Stimulated activated naive CD8-positive, alpha-beta T cell treated with anti-CD3 and anti-CD28 coated beads, Interleukin-15, amount 100 ng/mL, for 72 hours (primary cell): ENCODE measurements around the gene SLC2A13.
"Not testable (repeated sequence)": the region's sequence is repeated elsewhere in the genome, so short reads cannot be mapped to it uniquely, and the experiment has no call there.

ENCODE experiments used
- ATAC-seq: fragments of 150-1000 bp; cut with Tn5 transposase; 2 replicates; pipeline ENCODE4 v1.10.0; 2021; ENCODE audit warnings: mild to moderate bottlenecking, moderate library complexity
- DNase-seq, 2 donors: peaks; one replicate each; pipeline ENCODE4 v3.0.0; 2021 to 2022
- H3K27ac Mint-ChIP-seq, 2 donors: one replicate each; pipeline ENCODE4 v1.8.0; 2022; ENCODE audit warnings: mild to moderate bottlenecking in 2 of 2, mixed read lengths in 2 of 2, moderate library complexity in 2 of 2
- H3K27me3 Mint-ChIP-seq: one replicate; pipeline ENCODE4 v1.8.0; 2022; ENCODE audit warnings: mixed read lengths
- H3K4me1 Mint-ChIP-seq: one replicate; pipeline ENCODE4 v1.8.0; 2022; ENCODE audit warnings: mild to moderate bottlenecking, mixed read lengths
- H3K4me3 Mint-ChIP-seq, 2 donors: one replicate each; pipeline ENCODE4 v1.8.0; 2022; ENCODE audit warnings: mild to moderate bottlenecking in 2 of 2, mixed read lengths in 2 of 2, moderate library complexity in 1 of 2
- H3K9me3 Mint-ChIP-seq, 2 donors: one replicate each; pipeline ENCODE4 v1.8.0; 2022; ENCODE audit warnings: mixed read lengths in 2 of 2

The SLC2A13 gene

GRCh38 chr12:39915249-39915648, 190.6 kb downstream of the SLC2A13 start:
- no peak overlapping the region for H3K27ac Mint-ChIP-seq
- H3K4me3 Mint-ChIP-seq: no peak overlapping the region
- no peaks in the 10 kb centered on the region for H3K4me1 Mint-ChIP-seq
- H3K9me3 Mint-ChIP-seq: no peaks in the 10 kb centered on the region
- DNase-seq (no peak), ATAC-seq (no peak)
- no peaks in the 10 kb centered on the region for H3K27me3 Mint-ChIP-seq

GRCh38 chr12:39912211-39912980, 193.5 kb downstream of the SLC2A13 start:
- no peaks in the 10 kb centered on the region for H3K4me1 Mint-ChIP-seq
- H3K4me3 Mint-ChIP-seq: no peak overlapping the region
- ATAC-seq (no peak), DNase-seq (no peak)
- H3K27me3 Mint-ChIP-seq: no peaks in the 10 kb centered on the region
- no peaks in the 10 kb centered on the region for H3K9me3 Mint-ChIP-seq
- H3K27ac Mint-ChIP-seq: no peak overlapping the region

- Mint-ChIP-seq H3K4me1 (peaks cover 6% of the 10 kb centered on the region), H3K4me3 (no peak overlapping the region), H3K27me3 (no peaks in the 10 kb centered on the region), H3K9me3 (no peaks in the 10 kb centered on the region), H3K27ac (no peak overlapping the region)
- DNase-seq (no peak), ATAC-seq (no peak)
Observed at GRCh38 chr12:39906237-39906636, 199.6 kb downstream of the SLC2A13 start.

GRCh38 chr12:39905152-39905551, 200.7 kb downstream of the SLC2A13 start:
- Mint-ChIP-seq H3K9me3 (no peaks in the 10 kb centered on the region), H3K27ac (no peak overlapping the region), H3K4me1 (peaks cover 6% of the 10 kb centered on the region), H3K27me3 (no peaks in the 10 kb centered on the region), H3K4me3 (no peak overlapping the region)
- ATAC-seq: no peak
- no peak for DNase-seq

- peak; percentile 43 for ATAC-seq
- peaks cover 6% of the 10 kb centered on the region for H3K4me1 Mint-ChIP-seq
- H3K4me3 Mint-ChIP-seq: no peak overlapping the region
- no peak for DNase-seq
- H3K27ac Mint-ChIP-seq: no peak overlapping the region
- no peaks in the 10 kb centered on the region for H3K9me3 Mint-ChIP-seq
- H3K27me3 Mint-ChIP-seq: no peaks in the 10 kb centered on the region
Observed at GRCh38 chr12:39902821-39903220, 203.1 kb downstream of the SLC2A13 start.

GRCh38 chr12:39897315-39897714, 208.6 kb downstream of the SLC2A13 start:
- no peak for ATAC-seq

GRCh38 chr12:39893388-39893787, 212.5 kb downstream of the SLC2A13 start:
- not testable (repeated sequence) for ATAC-seq, H3K9me3 Mint-ChIP-seq, H3K4me1 Mint-ChIP-seq, H3K27ac Mint-ChIP-seq, H3K4me3 Mint-ChIP-seq, DNase-seq, H3K27me3 Mint-ChIP-seq

More at GRCh38 chr12:39897315-39897714, 208.6 kb downstream of the SLC2A13 start:
- H3K27ac Mint-ChIP-seq: no peak overlapping the region
- H3K27me3 Mint-ChIP-seq: no peaks in the 10 kb centered on the region
- no peak for DNase-seq
- H3K4me3 Mint-ChIP-seq: no peak overlapping the region
- H3K4me1 Mint-ChIP-seq: no peaks in the 10 kb centered on the region
- H3K9me3 Mint-ChIP-seq: peaks cover 0 to 7% of the 10 kb centered on the region in 2 donors

- H3K27me3 Mint-ChIP-seq: no peaks in the 10 kb centered on the region
- ATAC-seq (no peak), DNase-seq (no peak)
- H3K4me3 Mint-ChIP-seq: no peak overlapping the region
- H3K27ac Mint-ChIP-seq: no peak overlapping the region
- peaks cover 0 to 7% of the 10 kb centered on the region in 2 donors for H3K9me3 Mint-ChIP-seq
- no peaks in the 10 kb centered on the region for H3K4me1 Mint-ChIP-seq
Observed at GRCh38 chr12:39892146-39892545, 213.7 kb downstream of the SLC2A13 start.

- no peaks in the 10 kb centered on the region for H3K4me1 Mint-ChIP-seq
- DNase-seq: no peak
- H3K27me3 Mint-ChIP-seq: no peaks in the 10 kb centered on the region
- no peak for ATAC-seq
- no peak overlapping the region for H3K4me3 Mint-ChIP-seq
- H3K27ac Mint-ChIP-seq: no peak overlapping the region
- H3K9me3 Mint-ChIP-seq: peaks cover 0 to under 1% of the 10 kb centered on the region in 2 donors
Observed at GRCh38 chr12:39887856-39888255, 218.0 kb downstream of the SLC2A13 start.

- Mint-ChIP-seq H3K9me3 (peaks cover 0 to 17% of the 10 kb centered on the region in 2 donors), H3K4me3 (no peak overlapping the region), H3K4me1 (no peaks in the 10 kb centered on the region), H3K27me3 (no peaks in the 10 kb centered on the region), H3K27ac (no peak overlapping the region)
- ATAC-seq (no peak), DNase-seq (no peak)
Observed at GRCh38 chr12:39886106-39886505, 219.8 kb downstream of the SLC2A13 start.

- Mint-ChIP-seq H3K4me3 (no peak overlapping the region), H3K27me3 (no peaks in the 10 kb centered on the region), H3K4me1 (no peaks in the 10 kb centered on the region), H3K9me3 (peaks cover 5 to 23% of the 10 kb centered on the region in 2 donors), H3K27ac (no peak overlapping the region)
- DNase-seq (no peak), ATAC-seq (no peak)
Observed at GRCh38 chr12:39884616-39885125, 221.2 kb downstream of the SLC2A13 start.

- Mint-ChIP-seq H3K27ac (no peak overlapping the region), H3K27me3 (no peaks in the 10 kb centered on the region), H3K9me3 (peaks cover 9 to 34% of the 10 kb centered on the region in 2 donors), H3K4me3 (no peak overlapping the region), H3K4me1 (no peaks in the 10 kb centered on the region)
- no peak for DNase-seq
- no peak for ATAC-seq
Observed at GRCh38 chr12:39883411-39883810, 222.5 kb downstream of the SLC2A13 start.

GRCh38 chr12:39878753-39879152, 227.1 kb downstream of the SLC2A13 start:
- DNase-seq (no peak), ATAC-seq (no peak)
- Mint-ChIP-seq H3K27ac (no peak overlapping the region), H3K9me3 (peaks cover 15 to 41% of the 10 kb centered on the region in 2 donors), H3K4me1 (no peaks in the 10 kb centered on the region), H3K27me3 (no peaks in the 10 kb centered on the region), H3K4me3 (no peak overlapping the region)

GRCh38 chr12:39875721-39876120, 230.2 kb downstream of the SLC2A13 start:
- DNase-seq: no peak
- Mint-ChIP-seq H3K27ac (no peak overlapping the region), H3K4me1 (no peaks in the 10 kb centered on the region), H3K27me3 (no peaks in the 10 kb centered on the region), H3K4me3 (no peak overlapping the region), H3K9me3 (peaks cover 15 to 24% of the 10 kb centered on the region in 2 donors)
- ATAC-seq: no peak

- ATAC-seq: no peak
- DNase-seq: no peak
- no peak overlapping the region for H3K27ac Mint-ChIP-seq
- H3K4me1 Mint-ChIP-seq: no peaks in the 10 kb centered on the region
- H3K27me3 Mint-ChIP-seq: no peaks in the 10 kb centered on the region
- H3K9me3 Mint-ChIP-seq: peaks cover 12 to 19% of the 10 kb centered on the region in 2 donors
- H3K4me3 Mint-ChIP-seq: no peak overlapping the region
Observed at GRCh38 chr12:39874785-39875184, 231.1 kb downstream of the SLC2A13 start.

- H3K27ac Mint-ChIP-seq: no peak overlapping the region
- DNase-seq: no peak
- ATAC-seq: no peak
- no peaks in the 10 kb centered on the region for H3K27me3 Mint-ChIP-seq
- no peaks in the 10 kb centered on the region for H3K4me1 Mint-ChIP-seq
- H3K9me3 Mint-ChIP-seq: peaks cover 3 to 4% of the 10 kb centered on the region in 2 donors
- no peak overlapping the region for H3K4me3 Mint-ChIP-seq
Observed at GRCh38 chr12:39873065-39873464, 232.8 kb downstream of the SLC2A13 start.

- H3K27me3 Mint-ChIP-seq: no peaks in the 10 kb centered on the region
- no peaks in the 10 kb centered on the region for H3K9me3 Mint-ChIP-seq
- H3K4me1 Mint-ChIP-seq: no peaks in the 10 kb centered on the region
- no peak overlapping the region for H3K27ac Mint-ChIP-seq
- H3K4me3 Mint-ChIP-seq: no peak overlapping the region
- ATAC-seq (no peak), DNase-seq (no peak)
Observed at GRCh38 chr12:39872425-39872824, 233.5 kb downstream of the SLC2A13 start.
